GM18517 (cell line): ENCODE results near the gene CTIF.

ENCODE experiments used
- ATAC-seq: cut with Tn5 transposase; IDR thresholded peaks from one replicate; pipeline ENCODE4 v1.9.1; 2021; ENCODE audit warnings: mild to moderate bottlenecking, moderate library complexity; ENCODE audit not compliant: unreplicated experiment

Gene CTIF

DNA sequence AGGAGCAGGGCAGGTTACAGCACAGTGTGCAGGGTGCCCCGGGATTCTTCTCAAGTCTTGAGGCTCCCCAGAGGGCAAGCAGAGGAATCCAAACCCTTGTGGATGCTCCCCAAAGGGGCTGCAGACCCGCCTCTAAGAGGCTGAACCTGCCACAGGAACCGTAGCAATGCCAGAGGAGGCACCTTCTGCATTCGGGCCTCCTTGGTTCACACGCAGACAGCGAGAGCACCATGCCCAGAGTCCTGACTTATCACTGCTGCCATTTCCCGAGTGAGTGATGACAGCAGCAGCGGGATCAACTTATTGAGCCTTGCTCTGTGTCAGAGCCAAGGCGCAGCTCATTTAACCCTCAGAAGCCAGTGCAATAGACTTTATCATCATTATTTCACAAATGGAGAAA is 203.5 kb downstream of the CTIF start:
- ATAC-seq: no peak

- no peak for ATAC-seq
Observed at GRCh38 chr18:48742706-48743475, 204.1 kb downstream of the CTIF start.

GRCh38 chr18:48743886-48744285 is 205.1 kb downstream of the CTIF start:
- no peak for ATAC-seq

GRCh38 chr18:48745293-48745692 is 206.5 kb downstream of the CTIF start:
- no peak for ATAC-seq

- ATAC-seq: no peak
Observed at GRCh38 chr18:48749768-48750167, 210.9 kb downstream of the CTIF start.

DNA sequence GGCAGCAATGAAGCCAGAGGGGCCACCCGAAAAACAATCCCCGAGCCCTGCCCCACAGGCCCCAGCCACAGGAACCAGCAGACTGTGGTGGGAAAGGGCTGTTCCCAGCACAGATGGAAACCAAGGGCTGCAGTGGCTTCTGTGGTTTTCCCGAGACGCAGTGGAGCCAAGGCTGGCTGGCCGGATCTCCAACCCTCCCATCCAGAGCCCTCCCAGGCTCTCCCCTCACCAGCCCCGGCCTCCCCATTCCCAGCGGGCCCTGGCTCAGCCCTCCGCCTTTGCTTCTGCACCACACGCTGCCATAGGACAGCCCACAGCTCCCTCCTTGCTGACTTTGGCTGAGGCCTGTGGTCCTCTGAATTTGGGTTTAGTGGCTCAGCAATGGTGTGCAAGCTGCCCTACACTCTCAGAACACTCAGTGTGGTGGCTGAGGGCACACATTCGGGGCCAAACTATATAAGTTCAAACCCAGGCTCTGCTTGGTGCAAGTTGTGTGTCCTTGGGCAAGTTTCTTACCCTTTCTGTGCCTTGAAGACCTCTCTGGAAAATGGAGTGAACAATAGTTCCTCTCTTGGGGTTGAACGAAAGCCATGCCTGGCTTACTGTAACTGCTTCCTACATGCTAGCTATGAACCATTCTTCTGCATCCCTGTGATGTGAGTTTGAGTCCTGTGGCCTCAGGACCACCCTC is 211.8 kb downstream of the CTIF start:
- no peak for ATAC-seq

DNA sequence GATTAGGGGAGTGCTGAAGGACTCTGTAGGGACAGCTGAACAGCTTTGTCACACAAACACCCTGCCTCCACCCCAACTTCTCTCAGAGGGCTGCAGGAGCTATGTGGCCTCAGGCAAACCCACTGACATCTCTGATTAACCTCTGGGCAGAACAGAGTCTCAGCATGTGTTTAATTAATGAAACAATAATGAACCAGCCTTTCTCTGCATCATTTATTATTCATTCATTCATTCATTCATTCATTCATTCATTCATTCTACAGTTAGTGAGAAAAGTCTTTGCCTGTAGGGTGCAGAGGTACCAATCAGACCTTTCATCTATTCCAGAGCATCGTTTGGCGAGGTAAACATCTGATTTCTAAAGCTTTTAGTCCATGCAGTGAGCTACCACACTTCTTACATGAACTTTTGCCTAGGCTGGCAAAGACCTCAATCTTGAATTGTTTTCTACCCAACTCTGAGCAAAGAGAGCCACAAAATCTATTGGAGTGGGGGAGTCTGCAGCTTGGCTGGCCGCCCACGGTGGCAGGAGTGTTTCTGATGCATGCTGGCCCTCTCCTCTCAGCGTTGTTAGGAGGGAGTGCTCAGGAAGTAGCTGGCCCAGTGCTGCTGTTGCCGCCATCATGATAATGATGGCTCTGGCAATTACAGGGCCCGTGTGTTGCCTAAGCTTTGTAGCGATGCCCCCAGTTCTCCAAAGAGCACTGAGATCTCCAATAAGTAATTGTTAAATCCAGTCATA is 213.1 kb downstream of the CTIF start:
- no peak for ATAC-seq

- ATAC-seq: no peak
Observed at GRCh38 chr18:48752478-48752877, 213.6 kb downstream of the CTIF start.

- ATAC-seq: no peak
Observed at GRCh38 chr18:48752928-48753327, 214.1 kb downstream of the CTIF start.

DNA sequence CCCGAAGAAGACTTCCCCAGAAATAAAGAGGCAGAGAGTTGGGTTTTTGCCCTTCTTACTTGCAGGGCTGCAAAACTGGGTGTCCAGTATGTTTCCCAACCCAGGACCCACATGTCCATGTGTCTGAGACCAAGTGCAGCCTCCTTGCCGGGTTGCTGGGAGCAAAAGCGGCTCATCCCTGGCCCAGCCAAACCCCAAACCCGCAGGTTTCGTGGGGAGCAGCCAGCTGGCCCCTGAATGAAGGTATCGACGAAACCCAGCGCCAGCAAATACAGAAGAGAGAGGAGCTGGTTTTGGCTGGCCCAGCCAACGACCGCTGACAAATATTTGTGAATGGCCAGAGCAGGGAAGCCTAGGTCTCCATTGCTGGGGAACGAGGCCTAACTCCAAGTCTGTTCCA is 214.9 kb downstream of the CTIF start:
- ATAC-seq: no peak

DNA sequence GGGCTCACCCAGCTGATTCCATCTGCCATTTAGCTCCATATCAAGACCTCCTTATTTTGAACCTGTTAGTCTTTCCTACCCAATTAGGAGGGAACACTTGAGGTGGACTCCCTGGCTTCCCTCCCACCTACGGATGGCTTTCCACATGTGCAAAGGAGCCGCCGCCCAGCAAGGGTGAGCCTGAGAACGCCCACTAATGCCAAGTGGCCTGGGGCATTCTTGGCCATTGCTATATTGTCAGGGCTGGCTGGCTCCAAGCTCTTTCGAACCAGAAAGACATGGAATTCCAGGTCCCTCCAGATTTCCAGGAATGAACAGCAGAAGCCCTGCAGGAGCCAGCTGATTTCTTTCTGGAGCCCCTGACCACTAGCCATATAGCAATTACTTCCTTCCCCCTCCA is 215.7 kb downstream of the CTIF start:
- no peak for ATAC-seq

DNA sequence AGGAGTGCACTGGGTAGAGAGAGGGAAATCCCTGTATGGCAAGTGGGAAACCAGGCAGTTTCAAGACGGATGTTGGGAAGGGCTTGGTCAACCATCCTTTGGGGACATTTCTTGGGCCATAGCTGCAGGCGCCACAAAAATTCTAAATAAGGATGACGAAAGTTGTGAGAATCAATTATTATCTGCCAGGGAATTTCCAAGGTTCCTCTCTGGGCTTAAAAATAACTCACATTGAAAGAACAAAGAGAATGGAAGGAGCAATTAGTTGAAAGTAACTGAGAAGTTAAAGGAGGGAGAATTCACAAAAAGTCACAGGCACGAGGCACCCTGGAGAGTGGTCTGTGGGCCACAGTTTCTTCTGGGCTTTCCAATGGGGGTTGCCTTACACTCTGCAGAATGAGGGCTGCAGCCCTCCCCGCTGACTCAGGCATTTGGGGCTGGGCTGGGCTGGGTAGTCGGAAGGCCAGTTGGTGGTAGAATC is 216.2 kb downstream of the CTIF start:
- ATAC-seq: no peak

- ATAC-seq: no peak
Observed at GRCh38 chr18:48756511-48757226, 217.8 kb downstream of the CTIF start.

- ATAC-seq: no peak
Observed at GRCh38 chr18:48757367-48757766, 218.5 kb downstream of the CTIF start.

DNA sequence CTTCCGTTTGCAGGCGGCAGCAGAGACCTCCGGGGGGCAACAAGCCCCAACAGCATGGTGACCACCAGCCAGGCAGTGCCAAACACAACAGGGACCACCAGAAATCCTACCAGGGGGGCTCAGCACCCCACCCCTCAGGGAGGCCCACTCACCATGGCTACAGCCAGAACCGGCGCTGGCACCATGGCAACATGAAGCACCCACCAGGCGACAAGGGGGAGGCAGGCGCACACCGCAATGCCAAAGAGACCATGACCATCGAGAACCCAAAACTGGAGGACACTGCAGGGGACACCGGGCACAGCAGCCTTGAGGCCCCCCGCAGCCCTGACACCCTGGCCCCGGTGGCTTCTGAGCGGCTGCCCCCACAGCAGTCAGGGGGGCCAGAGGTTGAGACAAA is 219.1 kb downstream of the CTIF start:
- no peak for ATAC-seq

DNA sequence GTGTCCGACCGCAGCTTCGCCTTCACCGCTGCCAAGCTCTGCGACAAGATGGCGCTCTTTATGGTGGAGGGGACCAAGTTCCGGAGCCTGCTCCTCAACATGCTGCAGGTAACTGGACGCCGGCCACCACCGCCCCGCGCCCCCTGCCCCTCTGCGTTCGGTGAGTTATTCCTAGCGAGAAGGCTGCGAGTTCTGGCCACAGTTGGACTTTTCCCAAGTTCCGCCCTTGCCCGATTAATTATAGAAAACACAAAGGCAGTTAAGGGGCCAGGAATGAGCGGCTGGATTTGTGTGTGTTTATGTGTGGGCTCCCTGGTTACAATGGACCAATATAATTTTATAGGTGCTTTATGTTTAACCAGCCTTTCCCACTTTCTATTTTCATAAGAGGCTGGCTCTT is 222.8 kb downstream of the CTIF start:
- ATAC-seq: no peak

DNA sequence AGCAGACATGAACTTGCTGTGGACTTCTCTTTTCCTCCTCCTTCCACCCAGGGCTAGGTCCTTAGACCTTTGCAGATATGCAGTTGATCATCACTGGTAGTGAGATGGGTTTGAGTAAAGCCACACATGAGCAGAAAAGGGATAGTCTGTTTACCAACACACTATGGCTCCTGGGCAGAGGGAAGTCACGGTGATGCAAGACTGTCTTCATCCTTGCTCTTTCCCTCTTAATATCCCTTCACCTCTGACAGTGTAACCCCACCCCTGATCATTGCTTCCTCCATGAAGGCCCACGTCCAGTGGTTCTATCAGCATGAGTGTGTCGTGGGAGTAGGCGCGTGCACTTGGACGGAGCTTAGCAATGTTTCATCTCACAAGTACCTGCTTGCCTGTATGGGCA is 223.2 kb downstream of the CTIF start:
- ATAC-seq: no peak

DNA sequence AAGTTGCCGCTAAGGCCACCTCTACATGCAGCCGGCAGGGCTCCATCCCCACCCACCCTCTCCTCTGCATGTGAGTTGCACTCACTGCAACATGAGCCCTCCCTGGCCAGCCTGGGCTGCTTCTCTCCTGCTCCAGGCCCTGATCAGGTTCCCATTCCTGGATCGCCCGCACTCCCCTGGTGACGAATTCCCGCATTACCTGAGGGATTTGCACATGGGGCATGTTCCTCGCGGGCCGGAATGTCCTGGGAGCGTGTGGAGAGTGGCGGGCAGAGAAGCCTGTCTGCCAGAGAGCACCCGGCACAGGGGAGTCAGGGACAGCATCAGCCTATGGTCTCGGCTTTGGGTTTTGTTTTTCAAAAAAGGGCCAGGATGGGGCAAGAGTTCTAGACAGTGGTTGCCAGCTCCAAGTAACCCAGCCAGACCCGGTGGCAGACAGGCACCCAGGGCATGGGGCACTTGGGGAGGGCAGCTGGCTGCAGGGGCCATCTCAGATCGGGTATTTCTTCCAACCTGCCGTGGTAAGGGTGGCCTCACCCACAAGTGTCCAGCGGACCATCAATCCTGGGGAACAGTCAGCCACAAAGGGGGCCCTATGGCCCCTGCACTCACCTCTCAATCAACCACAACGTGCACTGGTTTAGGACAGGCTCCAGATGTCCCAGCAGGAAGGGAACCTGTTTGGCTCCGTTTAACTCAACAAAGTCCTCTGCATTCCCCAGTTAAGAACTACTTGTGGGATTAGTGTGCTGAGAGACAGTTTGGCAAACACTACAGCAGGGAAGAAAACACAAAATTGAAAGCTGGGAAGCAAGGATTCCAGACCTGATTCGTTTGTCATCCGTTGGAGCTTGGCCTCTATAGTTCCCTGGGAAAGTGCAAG is 224.2 kb downstream of the CTIF start:
- no peak for ATAC-seq

DNA sequence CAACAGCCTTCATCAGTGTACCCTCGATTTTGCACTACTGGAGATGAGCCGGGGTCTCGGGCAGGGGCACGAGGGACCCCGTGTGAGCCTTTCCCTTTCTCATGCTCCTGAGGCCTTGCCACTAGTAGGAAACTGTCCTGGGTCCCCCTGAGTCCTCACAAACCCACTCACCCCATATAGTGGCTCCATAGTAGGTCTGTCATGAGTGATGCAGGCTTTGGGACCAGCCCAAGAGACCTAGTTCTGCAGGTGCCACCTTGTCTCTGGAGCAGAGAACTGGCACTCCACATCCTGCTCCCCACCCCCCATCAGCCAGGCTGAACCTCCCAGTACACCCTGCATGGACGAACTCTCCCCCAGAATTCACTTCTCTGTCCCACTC is 224.9 kb downstream of the CTIF start:
- ATAC-seq: no peak

GRCh38 chr18:48765053-48765452 is 226.2 kb downstream of the CTIF start:
- no peak for ATAC-seq
